ENCODE data around the gene CERS4. TPM values are rescaled to one million over a fixed set of nuclear protein-coding genes. Genes with fewer than 3 reads are reported as not detected.

The CERS4 gene
- 10 to 100 TPM; 65.1 to 67.8 TPM for total RNA-seq
- 10 to 100 TPM; 30.7 to 43.6 TPM for polyA plus RNA-seq
- long read RNA-seq, donor 1, partial matches to known transcripts = 22 of 31 reads
- long read RNA-seq, donor 1, other reads (novel, unspliced or antisense) = 0 of 31 reads
- long read RNA-seq, donor 2, partial matches to known transcripts = 0 of 1 reads
- long read RNA-seq, donor 2, other reads (novel, unspliced or antisense) = 0 of 1 reads
- long read RNA-seq, donor 3, partial matches to known transcripts = 0 of 1 reads
- long read RNA-seq, donor 3, other reads (novel, unspliced or antisense) = 0 of 1 reads
- long read RNA-seq, donor 4, partial matches to known transcripts = 10 of 13 reads
- long read RNA-seq, donor 4, other reads (novel, unspliced or antisense) = 0 of 13 reads
- long read RNA-seq, donor 5, partial matches to known transcripts = 16 of 24 reads
- long read RNA-seq, donor 5, other reads (novel, unspliced or antisense) = 0 of 24 reads

GRCh38 chr19:8208922-8209461, at the start of gene CERS4:
TSS of gene CERS4 (plus strand) at chr19:8209370. CDS start at chr19:8251077, 41,707 bp downstream.
- no peaks in the 10 kb centered on the region for H3K9me3 ChIP-seq (ENCODE audit: control insufficient read depth in 4 of 4, insufficient read depth in 3 of 4, low read length in 3 of 4)
- H3K4me3 ChIP-seq = peak within 1 kb of the TSS; percentile 83
- WGBS, 2 donors = 0 to 1% methylated on average over 9 to 57 of the region's 60 CpGs
- no peaks in the 10 kb centered on the region for H3K36me3 ChIP-seq (ENCODE audit: control insufficient read depth in 4 of 4, insufficient read depth in 4 of 4, low read length in 4 of 4)
- peak; percentile 82 for ATAC-seq (ENCODE audit: insufficient read depth, low FRiP score)
- H3K4me1 ChIP-seq (ENCODE audit: control insufficient read depth in 5 of 5, insufficient read depth in 5 of 5, low read length in 5 of 5) = peaks cover 0 to 14% (median 0%) of the 10 kb centered on the region in 5 donors
- DNase-seq = peak; percentile 85 to 93 (median 90)
- no peak for TF ChIP-seq CTCF (IDR thresholded peaks at IDR 0.05; ENCODE audit: control extremely low read depth, extremely low read depth)
- no peaks in the 10 kb centered on the region for H3K27me3 ChIP-seq (ENCODE audit: control insufficient read depth in 3 of 3, insufficient read depth in 3 of 3, low read length in 2 of 3)
- peak within 1 kb of the TSS; percentile 71 to 77 for H3K9ac ChIP-seq (ENCODE audit: insufficient read depth in 1 of 2, low read length in 2 of 2)
- H3K27ac ChIP-seq (ENCODE audit: low read depth in 1 of 2, low read length in 1 of 2) = peak within 1 kb of the TSS; percentile 88

- 66 to 72% methylated on average over 12 of the region's 12 CpGs for WGBS, 2 donors
- ATAC-seq (ENCODE audit: insufficient read depth, low FRiP score) (peak; percentile 34), DNase-seq (peak in 2 of 3 donors; percentile 42 to 45)
These were observed 48.0 kb upstream of the CERS4 start for GRCh38 chr19:8161135-8161646.

GRCh38 chr19:8163759-8164158, 45.4 kb upstream of the CERS4 start:
- Histone ChIP-seq H3K9ac (ENCODE audit: insufficient read depth in 1 of 2, low read length in 2 of 2) (no peak overlapping the region), H3K4me3 (no peak overlapping the region), H3K9me3 (ENCODE audit: control insufficient read depth in 4 of 4, insufficient read depth in 3 of 4, low read length in 3 of 4) (no peaks in the 10 kb centered on the region), H3K36me3 (ENCODE audit: control insufficient read depth in 4 of 4, insufficient read depth in 4 of 4, low read length in 4 of 4) (no peaks in the 10 kb centered on the region), H3K27me3 (ENCODE audit: control insufficient read depth in 3 of 3, insufficient read depth in 3 of 3, low read length in 2 of 3) (no peaks in the 10 kb centered on the region), H3K4me1 (ENCODE audit: control insufficient read depth in 5 of 5, insufficient read depth in 5 of 5, low read length in 5 of 5) (no peaks in the 10 kb centered on the region), H3K27ac (ENCODE audit: low read depth in 1 of 2, low read length in 1 of 2) (no peak overlapping the region)
- no peak for TF ChIP-seq CTCF (IDR thresholded peaks at IDR 0.05; ENCODE audit: control extremely low read depth, extremely low read depth)
- peak; percentile 49 to 52 (median 50) for DNase-seq
- no peak for ATAC-seq (ENCODE audit: insufficient read depth, low FRiP score)
- WGBS, 2 donors = 53 to 68% methylated on average over 7 of the region's 7 CpGs

More at GRCh38 chr19:8161135-8161646, 48.0 kb upstream of the CERS4 start:
- no peaks in the 10 kb centered on the region for H3K9me3 ChIP-seq (ENCODE audit: control insufficient read depth in 4 of 4, insufficient read depth in 3 of 4, low read length in 3 of 4)
- H3K4me3 ChIP-seq = no peak overlapping the region
- no peaks in the 10 kb centered on the region for H3K27me3 ChIP-seq (ENCODE audit: control insufficient read depth in 3 of 3, insufficient read depth in 3 of 3, low read length in 2 of 3)
- TF ChIP-seq CTCF (IDR thresholded peaks at IDR 0.05; ENCODE audit: control extremely low read depth, extremely low read depth) = no peak
- H3K4me1 ChIP-seq (ENCODE audit: control insufficient read depth in 5 of 5, insufficient read depth in 5 of 5, low read length in 5 of 5) = no peaks in the 10 kb centered on the region
- H3K36me3 ChIP-seq (ENCODE audit: control insufficient read depth in 4 of 4, insufficient read depth in 4 of 4, low read length in 4 of 4) = no peaks in the 10 kb centered on the region
- no peak overlapping the region for H3K27ac ChIP-seq (ENCODE audit: low read depth in 1 of 2, low read length in 1 of 2)
- H3K9ac ChIP-seq (ENCODE audit: insufficient read depth in 1 of 2, low read length in 2 of 2) = no peak overlapping the region

Data from lung (tissue), 16 donors.